A549 (cell line): ENCODE measurements around the gene PGF. TPM values are rescaled to one million over a fixed set of nuclear protein-coding genes. Genes with fewer than 3 reads are reported as not detected.

Experiments used
- ATAC-seq, 2 experiments: fragments of 200-7000 bp in 1 of 2; fragments of >200 bp in 1 of 2; cut with Nextera tagmentation in 1 of 2; cut with Tn5 transposase in 1 of 2; 3 replicates each; pipeline versions ENCODE4 v1.8.0 to v1.9.1; 2018 to 2020; ENCODE audit warnings: mild to moderate bottlenecking in 1 of 2, moderate library complexity in 1 of 2
- CTCF ChIA-PET: fragments of 300-600 bp; sonication (Branson Sonifier 250); formaldehyde crosslinking; extraction: SDS; loops from one replicate; lab custom pipeline; 2021; ENCODE audit warnings: antibody characterized with exemption, inconsistent platforms; lab: Yijun Ruan, JAX
- POLR2A ChIA-PET: fragments of 350-600 bp; formaldehyde crosslinking; extraction: SDS; loops from one replicate; lab custom pipeline; 2021; ENCODE audit warnings: antibody characterized with exemption, inconsistent platforms; lab: Yijun Ruan, JAX
- DNase-seq, 2 experiments: peaks; one replicate each; pipeline versions ENCODE4 v3.0.0 to v3.0.0-alpha.2; 2011 to 2016; ENCODE audit warnings: low read depth in 1 of 2, low spot score in 1 of 2
- FAIRE-seq: peaks from 2 replicates; lab custom pipeline; 2011; peaks lifted over from hg19 to GRCh38; lab: Jason Lieb, UNC
- H3K27ac ChIP-seq, 2 experiments: fragments of >200 bp; sonication (Bioruptor Twin); formaldehyde crosslinking; 3 replicates each; pipeline ENCODE4 v1.5.1; 2016 to 2017
- H3K4me1 ChIP-seq: fragments of >200 bp; sonication (Bioruptor Twin); formaldehyde crosslinking; 3 replicates; pipeline ENCODE4 v1.6.1; 2016
- H3K4me2 ChIP-seq: fragments of >200 bp; sonication (Bioruptor Twin); formaldehyde crosslinking; 3 replicates; pipeline ENCODE4 v1.6.1; 2016
- H3K4me3 ChIP-seq: fragments of >200 bp; sonication (Bioruptor Twin); formaldehyde crosslinking; 3 replicates; pipeline ENCODE4 v1.5.1; 2016
- H3K9me3 ChIP-seq: fragments of >200 bp; sonication (Bioruptor Twin); formaldehyde crosslinking; 3 replicates; pipeline ENCODE4 v1.6.1; 2016
- BHLHE40 ChIP-seq: IDR thresholded peaks from 2 replicates; pipeline ENCODE4 v1.6.1; 2012; ENCODE audit warnings: low read depth, low read length, inconsistent platforms
- CTCF ChIP-seq: fragments of >200 bp; sonication (Bioruptor Twin); formaldehyde crosslinking; IDR thresholded peaks from 3 replicates; pipeline ENCODE4 v1.5.1; 2016
- EHF ChIP-seq: fragments of 250-450 bp; sonication (Bioruptor Pico); IDR thresholded peaks from 2 replicates; pipeline ENCODE4 v1.5.0; 2020; ENCODE audit warnings: mild to moderate bottlenecking
- EHMT2 ChIP-seq: fragments of 200-600 bp; sonication (generic); IDR thresholded peaks from 2 replicates; pipeline ENCODE4 v1.6.1; 2016; ENCODE audit warnings: antibody characterized with exemption, low read depth, mild to moderate bottlenecking, moderate library complexity
- ELK1 ChIP-seq: fragments of 150-350 bp; IDR thresholded peaks from 2 replicates; pipeline ENCODE4 v1.6.1; 2014; ENCODE audit warnings: low read depth, mild to moderate bottlenecking, low read length
- HES2 ChIP-seq: fragments of >200 bp; sonication (Bioruptor Twin); formaldehyde crosslinking; IDR thresholded peaks from 2 replicates; pipeline ENCODE4 v1.6.1; 2016
- HEYL ChIP-seq: fragments of 250-450 bp; sonication (Bioruptor Pico); IDR thresholded peaks from 2 replicates; pipeline ENCODE4 v1.8.0; 2021; ENCODE audit warnings: mild to moderate bottlenecking, moderate library complexity
- HOXA7 ChIP-seq: fragments of 250-450 bp; sonication (Bioruptor Pico); IDR thresholded peaks from 2 replicates; pipeline ENCODE4 v1.5.0; 2020; ENCODE audit warnings: mild to moderate bottlenecking, moderate library complexity
- HOXB5 ChIP-seq: fragments of 250-450 bp; sonication (Bioruptor Pico); IDR thresholded peaks from 2 replicates; pipeline ENCODE4 v1.5.0; 2020; ENCODE audit warnings: mild to moderate bottlenecking, moderate library complexity
- JUNB ChIP-seq: fragments of >200 bp; sonication (Bioruptor Twin); formaldehyde crosslinking; IDR thresholded peaks from 2 replicates; pipeline ENCODE4 v1.6.1; 2016
- KDM5A ChIP-seq: fragments of 200-600 bp; sonication (generic); IDR thresholded peaks from 2 replicates; pipeline ENCODE4 v1.6.1; 2016; ENCODE audit warnings: antibody characterized with exemption, mild to moderate bottlenecking
- MAX ChIP-seq: IDR thresholded peaks from 2 replicates; pipeline ENCODE4 v1.6.1; 2012
- MAZ ChIP-seq: fragments of 150-350 bp; IDR thresholded peaks from 2 replicates; pipeline ENCODE4 v1.6.1; 2014; ENCODE audit warnings: antibody characterized with exemption, low read depth, low read length, borderline replicate concordance
- MYC ChIP-seq: IDR thresholded peaks from 2 replicates; pipeline ENCODE4 v1.6.1; 2012; ENCODE audit warnings: mild to moderate bottlenecking, inconsistent platforms, low read length, improper control_type of control experiment, borderline replicate concordance
- NPAS2 ChIP-seq: fragments of 250-450 bp; sonication (Bioruptor Pico); IDR thresholded peaks from 2 replicates; pipeline ENCODE4 v1.8.0; 2022; ENCODE audit warnings: mild to moderate bottlenecking, moderate library complexity, borderline replicate concordance
- PBX3 ChIP-seq: IDR thresholded peaks from 2 replicates; pipeline ENCODE4 v1.6.1; 2012
- RAD21 ChIP-seq, 2 experiments: fragments of >200 bp in 1 of 2; sonication (Bioruptor Twin) in 1 of 2; formaldehyde crosslinking in 1 of 2; IDR thresholded peaks in 1 of 2; conservative IDR thresholded peaks in 1 of 2; 2 replicates in 1 of 2; 3 replicates in 1 of 2; pipeline ENCODE4 v1.6.1; 2012 to 2018; ENCODE audit warnings: inconsistent platforms in 1 of 2
- RCOR1 ChIP-seq: fragments of 150-350 bp; IDR thresholded peaks from 2 replicates; pipeline ENCODE4 v1.6.1; 2014; ENCODE audit warnings: antibody characterized with exemption, low read length, low read depth
- RFX5 ChIP-seq: fragments of 450-650 bp; IDR thresholded peaks from 2 replicates; pipeline ENCODE4 v1.7.1; 2014; ENCODE audit warnings: antibody characterized with exemption, mild to moderate bottlenecking, moderate library complexity
- SMC3 ChIP-seq: fragments of >200 bp; sonication (Bioruptor Twin); formaldehyde crosslinking; IDR thresholded peaks from 3 replicates; pipeline ENCODE4 v1.6.1; 2018; ENCODE audit warnings: inconsistent platforms
- SREBF2 ChIP-seq: fragments of 450-650 bp; IDR thresholded peaks from 2 replicates; pipeline ENCODE4 v1.6.1; 2014; ENCODE audit warnings: mild to moderate bottlenecking, moderate library complexity
- ZC3H11A ChIP-seq: fragments of 450-650 bp; IDR thresholded peaks from 2 replicates; pipeline ENCODE4 v1.6.1; 2014; ENCODE audit warnings: antibody characterized with exemption, mild to moderate bottlenecking
- ZSCAN20 ChIP-seq: fragments of 250-450 bp; sonication (Bioruptor Pico); IDR thresholded peaks from 2 replicates; pipeline ENCODE4 v1.8.0; 2022; ENCODE audit warnings: mild to moderate bottlenecking, moderate library complexity
- WGBS: methylation state at CpG from one replicate; pipeline ENCODE4 v1.1.6; 2017; ENCODE audit errors: missing lambda C conversion rate; 5-methylcytosine and 5-hydroxymethylcytosine counted together
- polyA plus RNA-seq, 4 experiments: library from polyadenylated mRNA; depleted of rRNA in 3 of 4; stranded (reverse); fragments of >200 nt; fragmentation: RNase III in 1 of 4; extraction: RNeasy Plus Mini Kit Qiagen cat#74134 plus additional on column Dnase treatment in 1 of 4; gene quantifications; 2 replicates in 3 of 4; 3 replicates in 1 of 4; pipeline ENCODE4 v1.2.3, GENCODE V29; 2011 to 2017
- TF ChIP-seq, protein P1 (sequence below): fragments of 450-650 bp; IDR thresholded peaks from 2 replicates; pipeline ENCODE4 v1.6.1; 2014; ENCODE audit warnings: antibody characterized with exemption
- TF ChIP-seq, protein P2 (sequence below): fragments of 250-450 bp; sonication (Bioruptor Pico); IDR thresholded peaks from 2 replicates; pipeline ENCODE4 v1.5.0; 2021; ENCODE audit warnings: mild to moderate bottlenecking, moderate library complexity, borderline replicate concordance
- TF ChIP-seq, protein P3 (sequence below): fragments of >200 bp; sonication (Bioruptor Twin); formaldehyde crosslinking; IDR thresholded peaks from 3 replicates; pipeline ENCODE4 v1.6.1; 2016
- TF ChIP-seq, protein P4 (sequence below): IDR thresholded peaks from 2 replicates; pipeline ENCODE4 v1.6.1; 2012; ENCODE audit warnings: low read depth, borderline replicate concordance

Gene PGF
- polyA plus RNA-seq, 2 of the 4 experiments (the other 2 are of a cell fraction): 0.63 to 1.1 TPM

- TF ChIP-seq, protein P1, sequence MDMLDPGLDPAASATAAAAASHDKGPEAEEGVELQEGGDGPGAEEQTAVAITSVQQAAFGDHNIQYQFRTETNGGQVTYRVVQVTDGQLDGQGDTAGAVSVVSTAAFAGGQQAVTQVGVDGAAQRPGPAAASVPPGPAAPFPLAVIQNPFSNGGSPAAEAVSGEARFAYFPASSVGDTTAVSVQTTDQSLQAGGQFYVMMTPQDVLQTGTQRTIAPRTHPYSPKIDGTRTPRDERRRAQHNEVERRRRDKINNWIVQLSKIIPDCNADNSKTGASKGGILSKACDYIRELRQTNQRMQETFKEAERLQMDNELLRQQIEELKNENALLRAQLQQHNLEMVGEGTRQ: no peak
- TF ChIP-seq RCOR1 (no peak), BHLHE40 (no peak), KDM5A (no peak), MYC (no peak), ELK1 (no peak), MAX (no peak), RAD21 (conservative IDR thresholded peaks at IDR 0.05 in 1 of 2, IDR thresholded peaks at IDR 0.05 in 1 of 2) (no peak), EHF (CRISPR knock-in tag) (no peak)
Observed at GRCh38 chr14:74941676-74942097, 13.7 kb downstream of the PGF start (continued).

GRCh38 chr14:74940956-74941565 is 14.3 kb downstream of the PGF start:
- ChIA-PET CTCF (interaction anchor here (0.6 to 7.9 kb wide), 7 partner anchors 16 to 329 kb away, joined by 3 to 105 read pairs (median 3); partner anchors contain the start of genes LTBP2 and PGF), POLR2A (no interaction called here)
- Histone ChIP-seq H3K9me3 (no peaks in the 10 kb centered on the region), H3K4me3 (no peak overlapping the region), H3K4me2 (no peak overlapping the region), H3K4me1 (peaks cover 21% of the 10 kb centered on the region), H3K27ac (no peak overlapping the region)
- ATAC-seq (no peak), FAIRE-seq (no peak), DNase-seq (no peak)
- TF ChIP-seq HES2 (no peak), MYC (no peak), SREBF2 (no peak), ZSCAN20 (no peak), NPAS2 (no peak), MAZ (no peak), ZC3H11A (no peak), SMC3 (no peak), EHMT2 (no peak), HOXA7 (CRISPR knock-in tag) (no peak), RFX5 (no peak), CTCF (no peak), EHF (CRISPR knock-in tag) (no peak), JUNB (no peak), PBX3 (no peak), HEYL (no peak), HOXB5 (CRISPR knock-in tag) (no peak)
- TF ChIP-seq, protein P2, sequence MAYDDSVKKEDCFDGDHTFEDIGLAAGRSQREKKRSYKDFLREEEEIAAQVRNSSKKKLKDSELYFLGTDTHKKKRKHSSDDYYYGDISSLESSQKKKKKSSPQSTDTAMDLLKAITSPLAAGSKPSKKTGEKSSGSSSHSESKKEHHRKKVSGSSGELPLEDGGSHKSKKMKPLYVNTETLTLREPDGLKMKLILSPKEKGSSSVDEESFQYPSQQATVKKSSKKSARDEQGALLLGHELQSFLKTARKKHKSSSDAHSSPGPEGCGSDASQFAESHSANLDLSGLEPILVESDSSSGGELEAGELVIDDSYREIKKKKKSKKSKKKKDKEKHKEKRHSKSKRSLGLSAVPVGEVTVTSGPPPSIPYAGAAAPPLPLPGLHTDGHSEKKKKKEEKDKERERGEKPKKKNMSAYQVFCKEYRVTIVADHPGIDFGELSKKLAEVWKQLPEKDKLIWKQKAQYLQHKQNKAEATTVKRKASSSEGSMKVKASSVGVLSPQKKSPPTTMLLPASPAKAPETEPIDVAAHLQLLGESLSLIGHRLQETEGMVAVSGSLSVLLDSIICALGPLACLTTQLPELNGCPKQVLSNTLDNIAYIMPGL: no peak
- TF ChIP-seq, protein P3, sequence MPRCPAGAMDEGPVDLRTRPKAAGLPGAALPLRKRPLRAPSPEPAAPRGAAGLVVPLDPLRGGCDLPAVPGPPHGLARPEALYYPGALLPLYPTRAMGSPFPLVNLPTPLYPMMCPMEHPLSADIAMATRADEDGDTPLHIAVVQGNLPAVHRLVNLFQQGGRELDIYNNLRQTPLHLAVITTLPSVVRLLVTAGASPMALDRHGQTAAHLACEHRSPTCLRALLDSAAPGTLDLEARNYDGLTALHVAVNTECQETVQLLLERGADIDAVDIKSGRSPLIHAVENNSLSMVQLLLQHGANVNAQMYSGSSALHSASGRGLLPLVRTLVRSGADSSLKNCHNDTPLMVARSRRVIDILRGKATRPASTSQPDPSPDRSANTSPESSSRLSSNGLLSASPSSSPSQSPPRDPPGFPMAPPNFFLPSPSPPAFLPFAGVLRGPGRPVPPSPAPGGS: no peak
- TF ChIP-seq, protein P4, sequence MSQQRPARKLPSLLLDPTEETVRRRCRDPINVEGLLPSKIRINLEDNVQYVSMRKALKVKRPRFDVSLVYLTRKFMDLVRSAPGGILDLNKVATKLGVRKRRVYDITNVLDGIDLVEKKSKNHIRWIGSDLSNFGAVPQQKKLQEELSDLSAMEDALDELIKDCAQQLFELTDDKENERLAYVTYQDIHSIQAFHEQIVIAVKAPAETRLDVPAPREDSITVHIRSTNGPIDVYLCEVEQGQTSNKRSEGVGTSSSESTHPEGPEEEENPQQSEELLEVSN: no peak
- WGBS: 87% methylated on average over 18 of the region's 18 CpGs
